Loucy (cell line): ENCODE measurements around the gene FAM131A.

Experiments
- CTCF ChIP-seq: fragments of 200-600 bp; sonication (generic); conservative IDR thresholded peaks from 2 replicates; pipeline ENCODE4 v1.5.1; 2014; ENCODE audit warnings: mild to moderate bottlenecking, antibody characterized with exemption, low read length
- EZH2phosphoT487 ChIP-seq: fragments of 200-600 bp; IDR thresholded peaks from 2 replicates; pipeline ENCODE4 v1.6.1; 2018; ENCODE audit warnings: antibody characterized with exemption, mild to moderate bottlenecking, moderate library complexity, borderline replicate concordance

GRCh38 chr3:184361932-184362667, 24.7 kb downstream of the FAM131A start:
- TF ChIP-seq CTCF (no peak), EZH2phosphoT487 (no peak)
